ENCODE data around the gene POLR1A.

POLR1A gene

DNA sequence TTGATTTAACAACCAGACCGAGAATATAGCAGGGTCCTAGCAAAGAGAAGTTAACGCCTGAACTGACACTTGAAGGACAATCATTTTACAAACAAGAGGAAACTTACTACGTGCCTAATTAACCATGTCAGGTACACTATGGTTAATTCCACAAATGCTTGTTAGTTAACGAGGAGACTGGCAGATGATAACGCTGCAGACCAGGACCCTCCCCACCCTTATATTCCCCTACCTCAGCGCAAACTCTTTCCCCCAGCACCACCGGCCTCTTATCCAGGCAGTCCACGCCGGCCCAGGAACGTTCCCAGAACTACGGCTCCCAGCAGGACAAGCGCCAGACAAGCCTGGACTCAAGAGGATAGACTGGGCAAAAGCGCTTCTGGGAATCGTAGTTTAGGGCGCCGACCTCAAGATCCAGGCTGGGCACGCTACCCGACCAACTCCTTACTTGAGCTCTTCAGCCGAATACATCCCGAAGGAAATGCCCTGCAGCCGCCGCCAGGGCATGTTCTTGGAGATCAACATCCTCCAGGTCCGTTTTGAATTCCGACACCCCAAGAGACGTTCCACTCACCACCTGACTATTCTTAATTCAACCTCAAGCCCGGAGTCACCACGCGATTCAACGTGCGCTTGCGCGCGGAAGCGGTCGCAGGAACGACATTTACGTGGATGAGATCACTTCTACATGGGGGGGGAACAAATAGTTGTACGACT, at the start of gene POLR1A:
POLR1A (minus strand) TSS at position 635 of the 717 bp plus-strand sequence; CDS start at position 525, 110 bp downstream.
- peak; percentile 90 to 93 for DNase-seq

DNA sequence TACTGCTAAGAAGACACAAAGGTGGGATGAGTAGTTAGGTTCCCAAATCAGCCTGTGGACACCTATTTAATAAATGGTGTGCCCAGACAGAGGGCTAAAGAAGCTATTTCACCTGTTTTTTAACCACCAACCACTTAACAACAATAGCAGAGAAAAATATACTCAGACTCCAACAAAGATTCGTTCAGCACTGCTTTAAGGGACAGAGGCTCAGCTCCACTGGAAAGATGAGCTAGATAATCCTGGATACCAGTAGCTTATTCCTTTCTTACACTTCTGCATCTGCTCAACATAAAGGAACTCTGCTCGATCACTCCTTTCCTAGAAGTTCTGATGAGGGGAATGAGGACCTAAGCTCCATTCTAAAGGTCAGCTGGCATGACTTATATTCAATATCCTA, 44.8 kb upstream of the POLR1A start:
- no peak for DNase-seq

DNA sequence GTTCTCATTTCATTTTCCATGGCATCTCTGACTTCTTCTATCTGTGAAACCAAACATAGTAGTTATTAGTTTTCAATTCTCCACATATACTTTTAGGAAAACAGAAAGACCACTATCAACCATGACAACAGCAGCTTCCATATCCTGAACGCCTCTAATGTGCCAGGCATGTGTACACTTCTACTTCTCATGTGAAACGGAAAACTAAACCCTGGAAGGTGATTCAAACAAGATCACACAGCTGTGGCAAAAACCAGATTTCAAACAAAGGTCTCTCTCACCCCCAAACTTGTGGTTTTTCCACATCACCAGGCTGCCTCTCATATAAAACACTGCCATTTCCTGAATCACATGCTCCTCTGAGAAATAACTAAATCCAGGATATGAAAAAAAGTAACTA, 42.1 kb upstream of the POLR1A start:
- DNase-seq, result no peak

DNA sequence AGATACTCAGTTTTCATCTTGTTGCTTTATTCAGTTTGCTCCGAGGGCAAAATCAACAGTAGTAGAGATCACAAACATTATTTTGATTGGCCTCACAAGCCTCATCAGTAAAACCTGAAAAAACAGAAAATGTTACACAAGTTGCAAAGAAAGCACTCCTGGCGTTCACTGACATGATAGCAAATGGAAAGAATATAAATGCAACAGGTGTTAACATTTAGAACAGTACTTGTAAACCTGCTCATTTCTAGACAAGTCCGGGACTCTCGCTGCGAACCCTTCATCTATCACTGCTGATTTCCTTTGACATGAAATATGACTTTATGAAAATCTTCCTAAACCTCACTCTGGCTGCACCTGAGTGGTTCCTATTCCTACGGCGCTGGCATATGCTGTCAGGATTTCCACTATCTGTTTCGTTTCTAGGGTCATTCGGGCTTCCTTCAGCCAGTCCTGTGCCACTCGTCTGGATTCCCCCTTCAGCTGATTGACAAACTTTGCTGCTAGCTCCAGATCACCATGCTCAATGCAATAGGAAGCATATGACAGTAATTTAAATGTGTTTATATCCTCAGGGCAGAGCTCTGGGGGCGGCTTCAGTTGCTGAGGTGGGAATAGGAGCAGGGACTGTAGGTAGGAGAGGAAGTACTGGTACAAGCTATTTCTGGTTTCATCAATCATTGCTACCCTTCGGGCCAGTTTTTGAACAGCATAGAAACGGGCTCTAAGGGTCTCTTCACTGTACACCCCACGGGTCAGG, 38.4 kb upstream of the POLR1A start:
- no peak for DNase-seq

DNA sequence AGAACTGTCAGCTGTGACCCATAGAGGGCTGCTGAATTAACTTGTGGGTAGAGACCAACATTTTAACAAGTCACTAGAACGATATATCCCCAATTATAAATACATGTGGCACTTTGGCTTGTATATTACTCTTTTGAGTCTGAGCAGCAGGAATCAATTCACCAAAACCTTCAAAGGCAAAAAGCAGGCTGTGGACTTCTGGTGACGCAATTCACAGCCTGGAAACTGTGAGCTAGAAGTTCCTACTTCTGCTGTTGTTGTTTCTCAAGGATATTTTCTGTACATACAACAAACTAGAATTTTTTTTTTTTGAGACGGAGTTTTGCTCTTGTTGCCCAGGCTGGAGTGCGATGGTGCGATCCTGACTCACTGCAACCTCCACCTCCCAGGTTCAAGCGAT, 37.6 kb upstream of the POLR1A start:
- DNase-seq, result no peak

DNA sequence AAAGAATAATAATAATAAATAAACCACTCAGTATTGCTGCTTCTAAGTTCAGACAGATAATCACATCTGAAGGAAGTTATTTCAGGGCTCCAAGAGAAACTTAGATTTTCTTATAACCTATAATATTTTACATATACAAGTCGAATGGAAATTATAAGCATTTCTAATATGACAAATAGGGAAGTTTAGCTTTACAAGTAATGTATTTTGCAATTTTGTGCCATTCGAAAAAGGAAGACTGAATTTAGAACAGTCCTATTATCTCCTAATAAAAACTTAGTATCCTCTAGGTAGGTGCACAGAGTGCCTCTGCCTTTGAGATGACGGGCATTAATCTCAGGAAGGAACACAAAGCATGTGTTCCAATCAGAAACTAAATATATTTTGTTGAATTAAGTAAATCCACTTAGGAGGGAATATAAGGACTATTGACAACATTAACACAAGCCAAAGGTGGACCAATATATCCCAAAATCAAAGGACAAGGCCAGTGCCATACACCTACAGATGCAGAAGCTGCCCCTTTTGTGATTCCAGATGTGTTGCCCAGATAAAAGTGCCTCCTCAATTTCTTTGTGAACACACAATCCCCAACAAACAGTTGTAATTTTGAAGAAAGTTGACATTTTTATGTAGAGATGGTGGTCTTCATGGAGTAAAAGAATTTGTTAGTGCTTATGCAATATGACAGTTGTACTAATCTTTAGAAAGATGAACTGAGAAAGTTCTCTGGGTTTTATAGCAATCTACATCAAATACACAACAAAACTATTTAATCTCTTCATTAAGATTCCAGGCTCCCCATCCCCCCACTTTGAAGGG, 37.0 kb upstream of the POLR1A start:
- DNase-seq, result no peak

DNA sequence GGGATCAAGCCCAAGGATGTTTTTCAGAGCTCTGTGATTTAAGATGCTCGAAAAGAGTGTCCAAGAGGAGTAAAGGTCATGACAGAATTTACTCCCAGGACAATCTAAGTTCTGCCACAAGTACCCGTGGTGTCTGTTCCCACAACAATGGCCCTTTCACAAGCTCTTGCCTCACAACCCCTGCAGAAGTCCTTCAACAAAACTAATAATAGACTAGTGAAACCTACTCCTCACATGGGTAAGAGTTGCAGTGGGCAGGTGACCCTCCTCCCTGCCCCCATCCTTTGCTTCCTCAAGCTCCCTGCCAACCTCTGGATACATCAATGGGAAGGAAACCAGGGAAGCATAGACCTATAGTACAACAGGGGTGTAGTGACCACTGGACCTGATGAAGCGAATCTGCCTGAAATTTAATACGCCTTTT, 35.3 kb upstream of the POLR1A start:
- no peak for DNase-seq

DNA sequence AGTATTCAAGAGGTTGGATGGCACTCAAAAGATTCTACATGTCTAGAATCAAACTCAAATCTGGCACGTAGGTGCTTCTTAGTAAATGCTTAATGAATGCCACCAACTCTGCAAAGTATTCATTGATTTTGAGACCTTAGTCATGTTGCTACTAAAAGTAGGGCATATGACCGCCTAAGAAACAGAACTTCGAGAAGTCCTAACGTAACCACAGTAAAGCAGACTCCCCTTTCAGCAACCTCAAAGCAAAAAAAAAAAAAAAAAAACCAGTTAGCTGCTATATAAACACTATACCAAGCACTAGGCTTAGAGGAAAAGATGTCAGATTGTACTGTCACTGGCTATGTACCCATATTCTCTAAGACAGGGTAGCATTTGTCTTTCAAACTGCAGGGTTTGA, 34.3 kb upstream of the POLR1A start:
- DNase-seq, result no peak

DNA sequence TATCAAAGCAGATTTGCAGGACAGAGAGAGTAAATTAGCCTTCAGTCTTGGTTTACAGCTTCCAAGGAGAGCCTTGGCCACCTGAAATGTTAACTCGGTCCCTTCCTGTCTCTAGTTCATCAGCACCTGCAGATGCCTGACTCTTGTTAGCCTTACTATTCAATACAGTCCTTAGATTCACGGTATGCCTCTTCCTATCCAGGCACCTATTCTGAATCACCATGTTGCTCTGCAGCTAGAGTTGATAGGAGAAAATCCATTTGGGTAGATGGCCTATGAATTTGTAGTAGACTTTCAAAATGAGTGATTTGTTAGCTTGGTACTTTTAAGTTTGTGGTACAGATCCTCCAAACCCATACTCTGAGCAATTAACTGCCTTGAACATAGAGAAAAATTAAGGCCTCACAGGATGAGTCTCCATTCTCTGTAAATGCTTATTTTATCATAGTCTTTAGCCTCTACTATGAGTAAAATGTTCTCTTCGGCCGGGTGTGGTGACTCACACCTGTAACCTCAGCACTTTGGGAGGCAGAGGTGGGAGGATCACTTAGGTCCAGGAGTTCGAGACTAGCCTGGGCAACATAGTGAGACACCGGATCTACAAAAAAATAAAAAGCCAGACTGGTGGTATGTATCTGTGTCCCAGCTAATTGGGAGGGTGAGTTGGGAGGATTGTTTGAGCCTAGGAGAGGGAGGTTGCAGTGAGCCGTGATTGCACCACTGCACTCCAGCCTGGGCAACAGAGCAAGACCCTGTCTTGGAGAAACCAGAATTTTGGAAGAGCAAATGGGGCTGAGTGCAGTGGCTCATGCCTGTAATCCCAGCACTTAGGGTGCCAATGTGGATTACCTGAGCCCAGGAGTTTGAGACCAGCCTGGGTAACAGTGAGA, 33.3 kb upstream of the POLR1A start:
- DNase-seq, result no peak

DNA sequence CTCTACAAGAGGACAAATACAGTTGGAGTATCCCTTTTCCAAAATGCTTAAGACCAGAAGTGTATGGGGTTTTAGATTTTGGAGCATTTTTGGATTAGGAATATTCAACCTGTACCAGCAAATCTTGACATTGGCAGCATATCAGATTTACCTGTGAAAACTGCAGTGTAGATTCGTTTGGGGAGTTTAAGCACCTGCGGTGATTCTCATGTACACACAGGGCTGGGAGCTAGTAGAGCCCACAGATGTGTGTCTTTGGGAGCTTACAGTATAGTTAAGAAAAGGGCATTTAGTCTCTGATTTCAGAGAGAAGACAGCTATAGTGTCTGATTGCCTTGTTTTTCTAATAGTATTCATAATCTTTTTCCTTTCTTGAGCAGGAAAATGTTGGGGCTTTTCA, 30.5 kb upstream of the POLR1A start:
- DNase-seq, result no peak

DNA sequence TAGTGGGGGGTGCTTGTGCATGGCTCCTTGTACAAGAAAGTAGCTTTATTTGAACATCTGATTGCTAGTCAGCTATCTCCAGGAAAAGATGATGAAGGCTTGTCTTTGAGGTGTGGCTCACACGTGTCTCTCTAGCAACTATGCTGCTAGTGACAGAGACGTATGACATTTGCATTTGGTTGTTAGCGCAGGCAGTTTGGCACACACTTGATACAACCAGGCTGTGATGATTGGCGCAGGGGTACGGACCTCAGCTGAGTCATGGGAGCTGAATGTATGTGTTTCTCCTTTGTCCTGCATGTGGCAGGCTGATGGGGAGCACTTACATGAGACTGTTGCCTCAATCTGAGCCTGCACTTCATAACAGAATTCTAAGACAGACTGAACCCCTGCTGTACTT, 30.0 kb upstream of the POLR1A start:
- DNase-seq, result no peak

DNA sequence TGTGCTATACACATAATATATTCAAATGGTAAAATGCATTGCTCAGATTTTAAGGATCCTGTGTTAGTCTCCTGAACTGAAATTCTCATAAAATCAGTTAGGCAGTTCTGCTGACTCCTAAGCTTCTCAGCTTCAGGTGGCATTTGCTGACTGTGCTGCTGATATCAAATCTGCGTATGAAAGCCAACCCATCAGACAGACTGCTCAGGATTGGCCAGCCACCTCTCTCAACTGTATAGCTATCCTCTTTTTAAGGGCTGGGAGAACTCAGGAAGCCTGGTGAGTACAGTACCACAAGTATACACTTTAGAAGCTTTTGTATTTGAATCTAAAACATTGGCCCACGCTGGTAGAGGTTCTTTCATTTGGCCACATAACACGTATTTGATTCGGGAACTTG, 29.0 kb upstream of the POLR1A start:
- DNase-seq, result no peak

DNA sequence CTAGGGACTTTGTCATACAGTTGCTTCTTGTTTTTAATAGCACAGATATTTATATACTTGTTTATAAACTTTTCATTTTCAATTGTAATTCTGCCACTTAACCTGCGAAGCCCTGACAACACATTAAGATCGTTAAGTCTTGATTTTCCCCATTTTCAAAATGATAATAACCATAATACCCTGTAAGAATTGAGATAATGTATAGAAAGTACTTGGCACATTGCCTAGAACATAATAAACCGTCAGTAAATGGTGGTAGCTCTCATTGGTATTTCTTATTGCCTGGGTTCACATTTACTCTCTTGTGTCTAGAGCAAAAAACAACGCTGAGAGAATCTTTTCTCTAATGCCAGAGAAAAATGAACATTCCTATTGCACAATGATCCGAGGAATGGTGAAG, 19.0 kb upstream of the POLR1A start:
- DNase-seq, result no peak

DNA sequence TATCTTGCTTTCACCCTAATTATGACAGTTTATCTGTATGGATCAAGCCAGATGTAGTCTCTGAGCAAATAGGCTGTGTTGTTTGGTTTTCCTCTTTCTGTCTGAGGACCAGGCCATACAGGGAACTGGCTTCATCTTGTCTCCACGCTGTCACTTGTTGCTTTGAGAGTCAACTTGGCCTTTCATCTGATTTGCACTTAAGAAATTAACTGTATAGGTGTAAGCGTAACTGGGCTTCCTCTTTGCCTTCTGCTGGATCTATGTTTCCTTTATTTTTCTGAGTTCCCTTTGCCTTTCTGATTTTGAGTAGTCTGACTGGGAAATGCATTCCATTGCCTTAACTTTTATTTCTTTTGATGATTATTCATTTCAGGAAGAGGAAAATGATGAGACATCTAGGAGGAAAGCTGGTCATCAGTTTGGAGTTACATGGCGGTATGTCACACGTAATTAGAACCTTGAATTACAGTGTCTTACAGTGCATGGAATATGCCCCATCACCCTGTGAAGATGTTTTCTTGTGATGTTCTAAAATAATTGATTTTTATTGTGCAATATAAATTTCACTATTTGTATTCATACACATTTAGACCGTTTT, 17.7 kb upstream of the POLR1A start:
- no peak for DNase-seq

DNA sequence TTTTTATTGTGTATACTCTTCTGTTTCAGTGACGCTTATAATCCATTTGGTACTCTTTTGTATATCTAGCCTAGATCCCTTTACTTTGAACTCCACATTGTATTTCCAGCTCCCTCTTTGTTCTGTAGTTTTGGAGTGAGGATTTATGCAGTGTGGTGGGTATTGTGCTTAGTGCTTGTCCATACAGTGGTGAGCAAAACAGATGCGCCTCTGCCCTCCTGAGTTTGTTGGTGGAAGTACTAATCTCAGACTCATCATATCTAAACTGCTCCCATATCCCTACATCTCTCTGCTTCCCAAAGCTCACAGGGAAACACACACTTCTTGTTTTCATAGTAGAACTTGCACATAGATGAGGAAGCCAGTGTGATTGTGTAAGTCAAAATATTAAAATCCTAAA, 12.4 kb upstream of the POLR1A start:
- no peak for DNase-seq

DNA sequence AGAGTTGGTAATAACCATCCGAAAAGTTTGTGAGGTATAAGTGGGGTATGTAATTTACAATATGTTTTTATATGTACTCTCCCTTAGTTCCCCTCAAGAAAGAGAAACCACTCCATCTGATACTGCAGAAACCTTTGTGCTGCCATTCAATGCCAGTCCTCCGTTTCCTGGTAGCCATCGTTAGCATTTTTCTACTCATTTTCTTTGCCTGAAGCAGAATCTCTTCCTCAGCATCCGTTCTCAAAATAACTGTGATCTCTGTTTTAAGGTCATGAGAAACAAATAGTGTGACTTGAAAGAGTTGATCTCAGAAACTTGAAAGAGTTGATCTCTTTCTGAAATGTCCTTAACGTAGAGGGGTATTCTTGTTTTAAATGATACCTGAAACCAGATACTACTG, 1.3 kb upstream of the POLR1A start:
- DNase-seq, result no peak

DNA sequence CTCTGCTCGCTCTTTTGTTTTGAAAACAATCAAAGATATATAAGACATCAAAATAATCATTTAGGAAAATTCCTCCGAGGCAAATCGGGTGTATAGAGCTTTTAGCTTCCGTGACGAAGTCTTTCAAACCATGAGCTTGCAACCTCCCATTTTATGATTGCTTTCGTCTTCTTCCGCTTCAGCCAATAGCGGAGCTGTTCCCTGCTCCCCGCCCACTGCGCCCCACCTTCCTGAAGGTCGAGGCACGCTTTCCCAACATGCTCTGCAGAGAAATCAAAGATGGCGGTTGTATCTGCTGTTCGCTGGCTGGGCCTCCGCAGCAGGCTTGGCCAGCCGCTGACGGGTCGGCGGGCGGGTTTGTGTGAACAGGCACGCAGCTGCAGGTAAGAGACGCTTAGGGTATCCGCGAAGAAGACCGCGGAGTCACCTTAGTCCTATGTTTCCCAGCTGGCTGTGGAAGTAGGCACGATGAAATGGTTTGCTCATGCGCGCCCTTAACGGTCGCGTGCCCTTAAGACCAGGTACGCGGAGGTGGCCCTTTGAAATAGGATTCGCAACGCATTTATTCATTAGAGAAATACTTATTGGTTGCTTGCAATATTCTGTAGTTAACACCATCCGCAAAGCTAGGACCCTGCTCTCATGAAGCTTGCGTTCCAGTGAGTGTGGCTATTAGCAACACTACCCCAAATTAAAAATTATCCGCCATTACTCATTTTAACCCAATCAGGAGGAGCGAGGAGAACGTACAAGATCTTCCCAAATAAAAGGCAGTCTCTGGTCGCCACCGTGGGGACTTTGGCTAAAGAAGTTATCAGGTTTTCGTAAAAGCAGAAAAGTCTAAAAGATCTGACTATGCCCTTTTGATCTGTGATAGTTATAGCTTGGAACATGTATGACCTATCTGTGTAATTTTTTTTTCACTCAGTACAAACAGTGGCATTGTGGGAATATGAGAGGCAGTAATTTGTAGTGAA, 571 bp upstream of the POLR1A start, which contains the start of gene PTCD3:
PTCD3 (plus strand) TSS at position 267 of the 977 bp plus-strand sequence; CDS start at position 280, 13 bp downstream.
- DNase-seq, result peak; percentile 92 to 96

DNA sequence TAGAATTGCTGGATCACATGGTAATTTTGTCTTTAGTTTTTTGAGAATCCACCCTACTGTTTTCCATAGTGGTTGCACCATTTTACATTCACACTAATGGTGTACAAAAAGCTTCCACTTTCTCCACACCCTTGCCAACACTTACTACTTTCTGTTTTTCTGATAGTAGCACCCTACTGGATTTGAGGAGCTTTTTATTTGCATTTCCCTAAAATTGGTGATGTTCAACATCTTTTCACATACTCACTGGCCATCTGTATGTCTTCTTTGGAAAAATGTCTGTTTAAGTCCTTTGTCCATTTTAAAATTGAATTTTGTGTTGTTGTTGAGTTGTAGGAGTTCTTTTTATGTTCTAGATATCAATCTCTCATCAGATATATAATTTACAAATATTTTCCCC, 3.5 kb downstream of the POLR1A start:
- DNase-seq, result no peak

DNA sequence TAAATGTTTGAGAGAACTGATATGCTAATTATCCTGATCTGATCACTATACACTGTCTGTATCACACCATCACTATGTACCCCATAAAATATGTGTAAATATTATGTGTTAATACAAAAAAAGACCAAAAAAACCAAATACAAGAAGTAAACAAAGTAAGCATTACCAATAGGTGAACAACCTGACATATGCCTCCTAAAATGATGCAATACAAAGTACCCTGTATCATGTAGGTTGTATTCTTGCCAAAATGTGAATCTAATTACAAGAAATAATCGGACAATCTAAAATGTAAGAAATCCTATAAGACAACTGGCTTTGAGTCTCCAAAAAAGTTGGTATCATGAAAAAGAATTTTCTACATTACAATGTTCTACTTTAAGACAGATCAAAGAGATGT, 7.8 kb downstream of the POLR1A start:
- DNase-seq, result no peak

DNA sequence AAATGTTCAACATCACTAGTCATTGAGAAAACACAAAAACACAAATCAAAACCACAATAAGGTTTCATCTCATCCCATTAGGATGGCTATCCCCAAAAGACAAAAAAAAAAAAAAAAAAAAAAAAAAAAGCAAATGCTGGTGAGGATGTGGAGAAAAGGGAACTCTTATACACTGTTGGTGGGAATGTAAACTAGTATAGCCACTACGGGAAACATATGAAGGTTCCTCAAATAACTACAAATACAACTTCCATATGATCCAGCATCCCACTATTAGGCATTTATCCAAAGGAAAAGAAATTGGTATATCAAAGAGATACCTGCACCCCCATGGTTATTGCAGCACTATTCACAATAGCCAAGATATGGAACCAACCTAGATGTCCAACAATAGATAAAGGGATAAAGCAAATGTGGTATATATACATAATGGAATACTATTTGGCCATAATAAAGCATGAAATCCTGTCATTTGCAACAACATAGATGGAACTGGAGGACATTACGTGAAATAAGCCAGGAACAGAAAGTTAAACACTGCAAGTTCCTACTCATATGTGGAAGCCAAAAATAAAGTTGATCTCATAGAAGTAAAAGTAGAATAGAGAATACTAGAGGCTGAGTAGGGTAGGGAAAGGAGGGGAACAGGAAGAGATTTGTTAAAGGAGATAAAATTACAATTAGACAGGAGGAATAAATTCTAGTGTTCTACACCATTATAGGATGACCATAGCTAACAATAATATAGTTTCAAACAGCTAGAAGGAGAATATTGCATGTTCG, 8.4 kb downstream of the POLR1A start:
- DNase-seq, result no peak

Measured in SHP77 (cell line).